Measurements from ENCODE around the gene DAPK1. TPM values are rescaled to one million over a fixed set of nuclear protein-coding genes. Genes with fewer than 3 reads are reported as not detected.
A peak's percentile ranks its signal among the peaks of the same experiment; 100 is the strongest.

The DAPK1 gene
- total and polyA plus RNA-seq, 12 donors, result 5.4 to 44.6 (median 21.3) TPM

GRCh38 chr9:87618931-87619330, 121.3 kb downstream of the DAPK1 start:
- Histone ChIP-seq H3K27ac (peak overlapping the region in 1 of 5 donors; percentile 56), H3K36me3 (replicated peaks in 1 of 2) (no peaks in the 10 kb centered on the region), H3K4me3 (no peak overlapping the region), H3K9me3 (replicated peaks in 1 of 3) (no peaks in the 10 kb centered on the region), H3K27me3 (no peaks in the 10 kb centered on the region), H3K4me1 (replicated peaks in 1 of 2) (peaks cover 0 to 2% of the 10 kb centered on the region in 2 donors)
- peak in 1 of 7 donors; percentile 9 for DNase-seq
- 69 to 82% (median 77%) methylated on average over 3 of the region's 3 CpGs for WGBS, 4 donors
- intact Hi-C loops (cut with DNase I), result no loop called here
- no peak for TF ChIP-seq POLR2A (IDR thresholded peaks at IDR 0.05)
- TF ChIP-seq CTCF (IDR thresholded peaks at IDR 0.05), result no peak

- Histone ChIP-seq H3K9me3 (replicated peaks in 1 of 3) (no peaks in the 10 kb centered on the region), H3K36me3 (replicated peaks in 1 of 2) (no peaks in the 10 kb centered on the region), H3K27me3 (no peaks in the 10 kb centered on the region), H3K27ac (no peak overlapping the region), H3K4me3 (no peak overlapping the region), H3K4me1 (replicated peaks in 1 of 2) (no peaks in the 10 kb centered on the region)
- DNase-seq, result peak in 1 of 7 donors; percentile 35
- 73 to 87% (median 87%) methylated on average over 8 of the region's 8 CpGs for WGBS, 4 donors
- intact Hi-C loops (cut with DNase I), result no loop called here
- TF ChIP-seq POLR2A (IDR thresholded peaks at IDR 0.05) (no peak), CTCF (IDR thresholded peaks at IDR 0.05) (no peak)
These were observed 121.7 kb downstream of the DAPK1 start for GRCh38 chr9:87619346-87619745.

- peak in 1 of 7 donors; percentile 54 for DNase-seq
- no peaks in the 10 kb centered on the region for H3K9me3 ChIP-seq (replicated peaks in 1 of 3)
- H3K4me3 ChIP-seq, result no peak overlapping the region
- no peaks in the 10 kb centered on the region for H3K36me3 ChIP-seq (replicated peaks in 1 of 2)
- 75 to 80% (median 79%) methylated on average over 4 of the region's 4 CpGs for WGBS, 4 donors
- no peaks in the 10 kb centered on the region for H3K27me3 ChIP-seq
- H3K27ac ChIP-seq, result no peak overlapping the region
- intact Hi-C loops (cut with DNase I), result no loop called here
- no peak for TF ChIP-seq CTCF (IDR thresholded peaks at IDR 0.05)
- no peak for TF ChIP-seq POLR2A (IDR thresholded peaks at IDR 0.05)
- H3K4me1 ChIP-seq (replicated peaks in 1 of 2), result no peaks in the 10 kb centered on the region
These were observed 123.2 kb downstream of the DAPK1 start for GRCh38 chr9:87620731-87621322.

GRCh38 chr9:87622098-87622497, 124.4 kb downstream of the DAPK1 start:
- H3K4me1 ChIP-seq (replicated peaks in 1 of 2), result no peaks in the 10 kb centered on the region
- 82 to 92% (median 86%) methylated on average over 4 of the region's 4 CpGs for WGBS, 4 donors
- no peak for DNase-seq
- TF ChIP-seq POLR2A (IDR thresholded peaks at IDR 0.05) (no peak), CTCF (IDR thresholded peaks at IDR 0.05) (no peak)
- H3K27ac ChIP-seq, result no peak overlapping the region
- no peaks in the 10 kb centered on the region for H3K36me3 ChIP-seq (replicated peaks in 1 of 2)
- H3K4me3 ChIP-seq, result no peak overlapping the region
- no peaks in the 10 kb centered on the region for H3K27me3 ChIP-seq
- H3K9me3 ChIP-seq (replicated peaks in 1 of 3), result no peaks in the 10 kb centered on the region
- intact Hi-C loops (cut with DNase I), result no loop called here

Measured in adrenal gland (tissue), 12 donors.